IPS DF 19.7 (cell line): ENCODE measurements around the gene ARMC12.

Experiments
- DNase-seq: peaks from one replicate; pipeline ENCODE4 v3.0.0-alpha.2; 2013; ENCODE audit warnings: low read depth, low spot score

The ARMC12 gene

DNA sequence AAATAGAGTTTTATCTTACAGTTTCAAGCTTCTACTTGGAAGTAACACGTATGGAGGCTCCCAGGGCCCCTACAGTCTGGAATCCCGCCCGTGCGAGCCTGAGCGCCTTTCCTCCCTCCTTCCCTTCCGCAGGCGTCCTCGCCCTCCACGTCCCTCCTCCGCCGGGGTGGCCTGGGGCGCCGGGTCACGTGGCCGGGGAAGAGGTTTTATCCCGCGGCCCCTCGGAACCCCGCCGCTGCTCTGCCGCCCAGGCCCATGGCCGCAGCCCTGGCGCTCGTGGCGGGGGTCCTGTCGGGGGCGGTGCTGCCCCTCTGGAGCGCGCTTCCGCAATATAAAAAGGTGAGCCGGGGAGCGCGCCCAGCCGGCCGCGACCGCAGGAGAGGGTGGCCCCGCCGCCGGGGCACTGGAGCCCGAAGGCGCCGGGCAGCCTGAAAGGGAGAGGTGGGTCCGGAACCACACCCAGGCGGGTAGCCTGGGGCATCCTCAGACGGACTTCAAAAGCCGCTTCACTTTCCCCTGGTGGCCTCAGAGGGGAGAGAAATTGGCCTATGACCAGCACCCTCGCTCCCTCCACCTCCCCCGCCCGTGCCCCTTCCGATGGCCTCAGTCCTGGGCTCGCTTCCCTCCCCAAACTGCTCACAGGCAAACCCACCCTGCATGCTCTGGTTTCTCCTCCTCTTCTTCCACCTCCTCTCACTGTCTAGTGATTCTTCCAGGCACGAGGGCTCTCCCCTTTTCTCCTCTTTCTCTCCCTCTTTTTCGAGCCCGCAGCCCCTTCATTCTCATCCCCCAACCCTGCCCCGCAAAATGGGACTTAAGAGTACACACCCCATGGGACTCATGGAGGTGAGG is 39.8 kb downstream of the ARMC12 start, which contains the start of gene CLPSL2:
Gene CLPSL2, plus strand, starts transcription at position 235 of the 852 bp plus-strand sequence. Its CDS starts 21 bp downstream, at position 256.
- no peak for DNase-seq

DNA sequence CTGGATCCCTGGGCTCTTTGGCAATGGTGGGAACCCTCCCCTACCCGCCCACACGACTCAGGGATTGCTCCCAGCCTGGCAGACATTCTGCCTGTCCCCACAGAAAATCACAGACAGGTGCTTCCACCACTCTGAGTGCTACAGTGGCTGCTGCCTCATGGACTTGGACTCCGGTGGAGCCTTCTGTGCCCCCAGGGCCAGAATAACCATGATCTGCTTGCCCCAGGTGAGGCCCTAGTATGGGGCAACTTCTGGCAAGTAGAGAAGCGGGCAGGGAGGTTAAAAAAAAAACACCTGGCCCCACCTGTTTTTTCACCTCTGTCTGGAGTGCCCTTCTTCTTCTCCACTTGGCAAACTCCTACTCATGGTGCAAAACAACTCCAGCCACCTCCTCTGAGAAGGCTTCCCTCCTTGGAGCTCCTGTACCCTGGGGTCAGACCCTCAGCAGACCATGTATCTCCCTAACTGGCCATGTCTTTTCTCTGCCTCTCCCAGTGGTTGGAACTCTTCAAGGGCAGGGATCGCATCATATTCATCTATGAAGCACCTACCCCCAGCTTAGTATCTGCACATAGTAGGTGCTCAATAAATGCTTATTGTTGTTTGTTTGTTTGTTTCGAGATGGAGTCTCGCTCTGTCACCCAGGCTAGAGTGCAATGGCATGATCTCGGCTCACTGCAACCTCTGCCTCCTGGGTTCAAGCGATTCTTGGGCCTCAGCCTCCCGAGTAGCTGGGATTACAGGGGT is 40.7 kb downstream of the ARMC12 start:
- no peak for DNase-seq

DNA sequence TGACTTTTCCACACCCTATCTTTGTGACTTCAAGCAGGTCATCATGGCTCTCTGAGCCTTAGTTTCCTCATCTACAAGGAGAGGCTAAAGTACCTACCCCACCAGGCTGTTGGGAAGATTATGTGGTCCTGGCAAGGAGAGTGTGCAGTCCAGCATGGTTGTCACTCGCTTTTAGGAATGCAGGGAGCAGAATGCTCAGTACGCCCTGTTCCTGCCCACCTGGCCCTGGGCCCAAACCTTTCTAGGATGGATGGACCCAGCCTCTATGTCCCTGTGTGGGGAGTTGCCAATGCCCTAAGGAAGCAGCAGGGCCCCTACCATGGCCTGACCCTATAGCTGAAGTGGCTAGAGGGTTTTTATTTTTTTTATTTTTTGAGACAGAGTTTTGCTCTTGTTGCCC is 41.6 kb downstream of the ARMC12 start:
- DNase-seq = no peak

DNA sequence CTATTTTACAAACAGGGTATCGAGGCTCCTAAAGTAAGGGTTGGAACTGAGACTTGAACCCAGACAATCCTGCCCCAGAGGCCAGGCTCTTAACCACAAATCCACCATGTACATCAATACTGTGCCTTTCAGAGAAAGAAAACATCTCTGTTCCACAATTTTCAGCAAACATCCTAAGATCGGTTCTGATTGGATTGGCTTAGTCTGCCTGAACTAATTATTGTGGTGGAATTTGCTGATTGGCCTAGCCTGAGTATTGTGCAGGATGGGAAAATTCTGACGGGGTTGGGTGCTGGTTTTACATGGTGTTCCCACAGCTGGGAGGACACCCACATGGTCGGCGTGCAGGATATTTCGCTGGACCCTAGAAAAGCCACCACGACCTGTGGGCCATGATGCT is 43.9 kb downstream of the ARMC12 start, which contains the start of gene CLPSL1:
Gene CLPSL1, plus strand, starts transcription at position 301 of the 400 bp plus-strand sequence. Its CDS starts 92 bp downstream, at position 393.
- no peak for DNase-seq

DNA sequence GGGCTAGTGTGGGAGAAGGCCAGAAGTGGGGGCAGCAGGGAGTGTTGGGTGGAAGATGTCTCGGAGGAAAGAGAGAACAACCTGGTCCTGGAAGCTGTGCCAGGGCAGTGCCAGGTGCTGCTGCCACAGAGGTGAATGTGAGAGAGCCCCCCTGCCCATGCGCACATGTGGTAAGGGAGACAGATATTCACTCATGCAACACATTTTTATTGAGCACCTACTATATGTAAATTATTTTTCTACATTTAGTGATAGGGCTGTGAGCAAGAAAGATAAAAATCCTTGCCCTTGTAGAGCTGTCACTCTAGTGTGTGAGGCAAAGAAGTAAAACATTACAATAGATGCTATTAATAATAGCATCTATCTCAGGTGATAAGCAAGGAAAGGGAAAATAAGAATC is 44.5 kb downstream of the ARMC12 start:
- no peak for DNase-seq

DNA sequence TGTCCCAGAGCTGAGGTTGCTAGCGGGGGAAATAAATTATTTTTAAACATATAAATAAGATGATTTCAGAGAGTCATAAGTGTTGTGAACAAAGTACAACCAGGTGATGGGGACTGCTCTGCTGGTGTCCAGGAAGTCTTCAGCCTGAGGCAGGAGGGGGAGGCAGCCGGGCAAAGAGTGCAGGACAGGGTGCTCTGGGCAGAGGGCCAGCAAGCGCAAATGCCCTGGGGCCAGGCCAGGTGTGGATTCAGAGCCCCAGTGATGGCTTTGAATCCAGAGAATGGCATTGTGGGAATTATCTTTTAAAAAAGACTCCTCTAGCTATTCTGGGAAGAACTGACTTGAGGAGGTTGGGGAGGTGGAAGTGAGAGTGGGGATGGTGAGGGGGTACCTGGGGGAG is 45.6 kb downstream of the ARMC12 start:
- DNase-seq = no peak

DNA sequence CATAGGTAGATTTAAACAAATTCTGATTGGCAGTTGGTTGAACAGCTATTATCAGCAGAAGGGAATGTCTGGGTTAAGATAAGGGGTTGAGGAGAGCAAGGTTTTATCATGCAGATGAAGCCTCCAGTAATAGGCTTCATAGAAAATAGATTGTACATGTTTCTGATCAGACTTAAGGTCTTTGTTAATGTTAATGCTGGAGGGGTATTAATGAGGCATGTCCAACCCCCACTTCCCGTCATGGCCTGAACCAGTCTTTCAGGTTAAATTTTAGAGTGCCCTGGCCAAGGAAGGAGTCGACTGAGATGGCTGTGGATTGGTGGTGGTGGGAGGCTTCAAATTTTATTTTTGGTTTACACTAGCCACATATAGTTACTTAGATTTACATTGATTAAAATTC is 47.4 kb downstream of the ARMC12 start:
- DNase-seq = no peak

DNA sequence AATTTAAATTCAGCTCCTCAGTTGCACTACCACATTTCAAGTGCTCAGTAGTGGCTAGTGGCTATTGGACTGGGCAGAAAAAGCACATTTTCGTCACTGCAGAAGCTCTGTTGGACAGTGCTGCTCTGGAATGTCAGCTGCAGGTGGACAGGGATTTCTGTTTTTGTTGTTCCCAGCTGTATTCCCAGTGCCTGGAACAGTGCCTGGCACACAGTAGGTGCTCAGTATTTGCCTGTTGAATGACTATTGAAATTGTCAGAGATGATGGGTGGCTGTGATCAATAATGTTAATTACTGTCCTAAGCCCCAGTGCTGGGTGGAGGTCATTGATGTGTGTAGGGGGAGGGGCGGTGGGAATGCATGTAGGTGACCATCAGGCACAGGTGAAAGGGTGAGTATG is 49.4 kb downstream of the ARMC12 start:
- DNase-seq = no peak

DNA sequence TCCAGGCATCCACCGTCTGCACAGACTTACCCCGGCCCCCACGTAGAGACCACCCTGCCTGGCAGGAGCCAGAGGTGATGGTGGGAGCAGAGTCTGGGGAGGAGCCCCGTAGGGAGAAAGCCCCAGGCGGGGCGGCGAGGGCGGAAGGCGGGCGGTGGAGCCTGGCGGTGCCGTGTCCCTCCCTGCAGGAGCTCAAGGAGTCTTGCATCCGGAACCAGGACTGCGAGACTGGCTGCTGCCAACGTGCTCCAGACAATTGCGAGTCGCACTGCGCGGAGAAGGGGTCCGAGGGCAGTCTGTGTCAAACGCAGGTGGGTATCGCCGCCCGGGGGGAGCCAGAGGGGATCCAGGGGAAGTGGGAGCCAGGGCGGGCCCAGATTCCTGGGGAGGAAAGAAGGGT is 50.0 kb downstream of the ARMC12 start:
- no peak for DNase-seq

DNA sequence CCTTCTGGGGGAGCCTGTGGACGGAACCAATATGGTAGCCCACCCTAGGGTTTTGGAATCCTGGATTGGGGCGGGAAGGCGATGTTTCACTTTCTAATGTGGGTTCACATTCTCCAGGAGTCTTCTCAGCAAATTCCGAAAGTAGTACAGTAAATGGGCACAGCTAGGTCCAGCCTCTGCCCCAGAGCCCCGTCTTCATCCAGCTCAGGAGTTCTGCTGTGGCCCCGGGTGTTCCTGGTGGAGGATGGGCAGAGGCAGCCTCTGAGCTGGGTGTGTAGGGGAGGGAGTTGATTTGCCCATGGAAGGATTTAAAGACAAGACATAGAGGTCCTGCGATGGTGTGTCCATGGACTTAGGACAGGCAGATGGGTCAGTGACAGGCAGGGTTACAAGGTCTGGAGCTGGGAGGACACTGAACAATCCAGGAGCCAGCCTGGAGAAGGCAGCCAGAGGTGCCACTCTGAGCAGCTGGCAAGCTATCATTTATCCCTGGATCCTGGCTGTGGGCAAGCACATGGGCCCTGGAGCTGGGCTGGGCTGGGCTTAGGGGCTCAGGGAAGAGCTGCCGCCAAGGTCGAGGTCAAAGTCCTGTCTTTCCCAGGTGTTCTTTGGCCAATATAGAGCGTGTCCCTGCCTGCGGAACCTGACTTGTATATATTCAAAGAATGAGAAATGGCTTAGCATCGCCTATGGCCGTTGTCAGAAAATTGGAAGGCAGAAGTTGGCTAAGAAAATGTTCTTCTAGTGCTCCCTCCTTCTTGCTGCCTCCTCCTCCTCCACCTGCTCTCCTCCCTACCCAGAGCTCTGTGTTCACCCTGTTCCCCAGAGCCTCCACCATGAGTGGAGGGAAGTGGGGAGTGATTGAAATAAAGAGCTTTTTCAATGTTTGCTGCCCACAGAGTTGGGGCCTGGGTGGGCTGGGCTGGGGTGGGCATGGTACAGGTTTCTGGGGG is 50.7 kb downstream of the ARMC12 start:
- no peak for DNase-seq

DNA sequence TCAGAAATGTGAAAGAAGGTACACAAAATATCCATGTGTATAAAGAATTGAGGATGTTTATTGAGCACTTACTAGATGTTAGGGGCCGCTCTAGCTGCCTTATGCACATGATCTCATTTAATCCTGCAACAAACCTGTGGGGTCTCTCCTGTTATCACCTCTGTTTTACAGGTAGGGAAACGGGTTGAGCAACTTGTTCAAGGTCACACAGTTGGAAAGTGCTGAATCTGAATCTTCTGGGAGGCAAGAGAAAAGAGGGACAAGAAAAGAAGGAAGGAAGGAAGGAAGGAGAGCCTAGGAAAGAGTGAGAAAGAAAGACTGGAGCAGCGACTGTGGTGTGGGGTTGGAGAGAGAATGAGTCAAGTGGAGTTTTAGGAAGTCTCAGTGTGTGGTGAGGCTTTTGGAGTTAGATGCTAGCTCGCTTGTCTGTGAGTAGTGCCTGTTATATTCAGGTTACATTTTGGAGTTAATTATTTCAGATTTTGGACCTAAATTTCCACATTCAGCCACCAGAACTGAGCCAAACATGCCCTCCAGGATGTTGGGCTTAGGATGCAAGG is 51.7 kb downstream of the ARMC12 start:
- no peak for DNase-seq

DNA sequence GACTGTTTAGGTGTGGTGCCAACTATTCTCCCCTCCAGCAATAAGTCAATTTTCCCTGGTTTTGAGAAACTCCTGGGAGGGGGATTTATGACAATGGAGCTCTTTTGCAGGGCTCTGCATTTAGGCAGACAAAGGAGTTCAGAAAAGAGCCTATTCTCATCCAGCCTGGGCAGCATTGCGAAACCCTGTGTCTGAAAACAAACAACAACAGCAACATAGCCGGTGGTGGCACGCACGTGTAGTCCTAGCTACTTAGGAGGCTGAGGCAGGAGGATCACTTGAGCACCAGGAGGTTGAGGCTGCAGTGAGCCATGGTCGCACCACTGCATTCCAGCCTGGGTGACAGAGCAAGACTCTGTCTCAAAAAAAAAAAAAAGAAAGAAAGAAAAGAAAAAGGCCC is 53.9 kb downstream of the ARMC12 start:
- DNase-seq = no peak

DNA sequence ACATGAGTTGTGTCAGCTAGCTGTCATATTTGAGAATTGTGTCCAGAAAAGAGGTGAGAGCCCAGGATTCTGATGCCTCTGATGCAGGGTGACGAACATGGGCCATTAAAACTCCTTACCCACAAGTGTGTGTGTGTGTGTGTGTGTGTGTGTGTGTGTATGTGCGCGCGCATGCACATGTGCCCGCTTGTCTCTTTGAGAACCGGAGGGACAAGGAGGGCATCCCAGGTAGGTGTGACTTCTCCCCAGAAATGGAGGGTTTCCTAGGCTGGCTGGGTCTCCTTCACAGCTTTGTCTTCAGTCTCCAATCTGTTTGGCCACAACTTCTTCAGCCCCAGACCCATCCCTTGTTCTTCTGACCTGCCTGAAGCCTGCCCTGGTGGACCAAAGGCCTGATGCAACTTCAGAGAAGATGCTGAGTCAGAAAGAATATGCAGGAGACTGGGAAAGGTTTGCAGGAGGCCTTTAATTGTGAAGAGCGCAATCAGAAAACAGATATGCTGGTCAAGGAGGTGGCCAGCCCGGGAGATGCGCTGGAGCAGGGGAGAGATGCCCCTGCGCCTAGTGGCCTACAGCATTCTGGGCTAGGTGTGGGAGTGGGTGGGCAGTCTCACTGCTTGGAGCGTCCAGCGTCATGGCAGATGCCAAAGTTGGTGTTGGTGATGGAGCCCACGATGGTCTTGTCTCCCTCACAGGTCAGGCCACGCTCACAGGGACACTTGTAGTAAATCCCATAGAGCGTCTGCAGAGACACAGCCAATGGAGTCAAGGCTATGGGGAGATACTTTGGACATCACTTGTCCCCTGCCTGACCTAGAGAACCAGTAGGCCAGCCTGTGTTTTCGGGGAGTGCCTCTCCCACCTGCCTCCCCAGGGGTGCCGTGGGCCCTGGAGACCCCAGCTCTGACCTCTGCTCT is 58.0 kb downstream of the ARMC12 start:
- no peak for DNase-seq

DNA sequence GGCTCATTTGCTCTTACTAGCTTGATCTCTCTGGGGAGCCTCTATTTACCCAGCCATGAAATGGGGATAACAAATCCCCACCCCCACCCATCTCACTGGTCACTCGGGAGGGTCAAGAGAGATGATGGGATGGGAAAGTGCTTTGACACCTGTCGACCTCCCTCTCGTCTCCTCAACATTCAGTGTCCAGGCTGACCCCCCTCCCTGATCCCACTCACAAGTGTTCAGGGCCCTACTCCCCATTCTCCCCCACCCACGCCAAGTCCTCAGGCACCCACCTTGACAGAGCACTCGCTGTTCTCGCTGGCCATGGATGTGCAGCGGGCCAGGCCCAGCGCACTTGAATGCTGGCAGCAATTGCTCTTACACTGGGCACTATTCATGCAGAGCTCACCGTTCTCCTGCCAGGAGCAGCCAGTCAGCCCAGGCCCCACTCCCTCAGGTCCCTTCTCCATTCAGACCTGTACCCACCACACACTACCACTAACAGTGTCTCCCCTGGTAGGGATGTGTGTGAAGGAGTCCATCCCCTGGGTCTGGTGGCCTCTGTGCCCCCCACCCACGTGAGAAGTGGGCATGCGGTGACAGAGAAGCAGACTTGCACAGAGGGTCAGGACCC is 58.7 kb downstream of the ARMC12 start:
- no peak for DNase-seq

DNA sequence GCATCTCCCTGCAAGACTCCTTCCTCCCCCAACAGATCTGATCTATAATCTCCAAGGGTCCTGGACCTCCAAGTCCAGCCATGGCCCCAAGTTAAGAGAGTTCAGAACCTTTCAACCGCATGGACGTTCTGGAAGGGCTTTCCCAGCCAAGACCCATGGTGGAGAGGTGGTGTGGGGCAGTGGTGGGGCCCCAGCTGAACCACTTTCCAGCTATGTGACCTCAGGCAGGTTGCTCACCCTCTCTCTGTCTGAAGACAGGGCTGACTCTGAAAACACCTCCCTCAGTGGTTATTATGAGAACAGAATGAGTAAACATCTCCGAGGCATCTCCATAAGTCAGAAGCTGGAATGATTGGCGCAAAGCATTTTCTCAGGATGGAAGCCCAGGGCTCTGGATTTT is 59.4 kb downstream of the ARMC12 start:
- DNase-seq = no peak

DNA sequence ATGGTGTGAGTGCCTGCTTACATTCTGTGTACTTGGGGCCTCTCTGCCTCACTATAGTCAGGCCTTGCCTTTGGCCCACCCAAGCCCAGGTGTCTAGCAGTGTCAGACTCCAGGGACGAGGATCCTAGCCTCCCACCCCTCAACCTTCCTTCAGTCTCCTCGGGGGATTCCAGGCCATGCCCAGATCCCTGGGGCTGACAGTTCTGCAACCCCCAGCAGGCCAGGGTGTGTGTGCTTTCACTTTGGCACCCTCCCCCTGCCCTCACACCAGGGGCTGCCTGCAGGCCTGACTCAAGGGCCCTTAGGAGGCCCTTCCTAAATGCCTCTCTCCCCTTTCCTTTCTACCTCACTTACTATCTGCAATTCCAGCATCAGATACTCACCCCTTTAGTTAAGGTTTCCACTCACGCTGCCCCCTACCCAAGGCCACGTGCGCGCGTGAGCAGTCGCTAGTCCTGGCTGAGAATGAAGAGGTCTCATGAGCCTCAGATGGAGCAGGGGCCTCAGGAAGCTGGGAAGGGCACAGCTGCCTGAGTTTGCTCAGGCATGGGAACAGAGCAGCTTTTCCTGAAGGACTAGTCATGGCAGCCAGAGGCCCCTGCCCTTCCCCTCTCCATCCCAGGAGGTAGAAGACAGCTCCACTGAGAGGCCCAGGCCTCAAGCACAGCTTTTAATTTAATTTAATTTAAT is 61.1 kb downstream of the ARMC12 start:
- DNase-seq = no peak
